Stimulated activated CD4-positive, alpha-beta T cell treated with anti-CD3 and anti-CD28 coated beads, Interleukin-12 subunit alpha, Interleukin-12 subunit beta, amount 100 ng/mL, for 4 hours (primary cell): Measurements from ENCODE around the gene ZNF593.
A peak's percentile ranks its signal among the peaks of the same experiment; 100 is the strongest.

ENCODE experiments used
- DNase-seq: peaks from one replicate; pipeline ENCODE4 v3.0.0-alpha.2; 2020

The ZNF593 gene

GRCh38 chr1:26169669-26170471 is at the start of gene ZNF593:
ZNF593 (plus strand) TSS chr1:26169908; CDS start chr1:26169984, 76 bp downstream.
- peak; percentile 89 for DNase-seq

DNA sequence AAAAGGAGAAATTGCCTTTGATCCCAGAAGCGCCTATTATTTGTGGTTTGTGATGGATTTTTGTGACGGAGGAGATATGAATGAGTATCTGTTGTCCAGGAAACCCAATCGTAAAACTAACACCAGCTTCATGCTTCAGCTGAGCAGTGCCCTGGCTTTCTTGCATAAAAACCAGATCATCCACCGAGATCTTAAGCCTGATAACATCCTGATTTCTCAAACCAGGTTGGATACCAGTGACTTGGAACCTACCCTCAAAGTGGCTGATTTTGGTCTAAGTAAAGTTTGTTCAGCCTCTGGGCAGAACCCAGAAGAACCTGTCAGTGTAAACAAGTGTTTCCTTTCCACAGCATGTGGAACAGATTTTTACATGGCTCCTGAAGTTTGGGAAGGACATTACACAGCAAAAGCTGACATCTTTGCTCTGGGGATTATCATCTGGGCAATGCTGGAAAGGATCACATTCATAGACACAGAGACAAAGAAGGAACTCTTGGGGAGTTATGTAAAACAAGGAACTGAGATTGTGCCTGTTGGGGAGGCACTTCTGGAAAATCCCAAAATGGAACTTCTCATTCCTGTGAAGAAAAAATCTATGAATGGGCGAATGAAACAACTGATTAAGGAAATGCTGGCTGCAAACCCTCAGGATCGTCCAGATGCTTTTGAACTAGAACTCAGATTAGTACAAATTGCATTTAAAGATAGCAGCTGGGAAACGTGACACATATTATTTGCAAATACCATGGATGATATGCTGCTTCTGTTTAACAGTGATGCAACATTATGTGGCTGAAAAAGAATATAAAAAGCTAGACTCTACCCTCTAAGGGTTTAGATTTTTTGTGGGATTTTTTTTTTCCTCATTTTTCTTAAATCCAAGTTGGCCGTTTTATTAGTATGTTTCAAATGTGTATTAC is 47.6 kb upstream of the ZNF593 start:
- DNase-seq = no peak

GRCh38 chr1:26122988-26123973 is 46.4 kb upstream of the ZNF593 start:
- no peak for DNase-seq

DNA sequence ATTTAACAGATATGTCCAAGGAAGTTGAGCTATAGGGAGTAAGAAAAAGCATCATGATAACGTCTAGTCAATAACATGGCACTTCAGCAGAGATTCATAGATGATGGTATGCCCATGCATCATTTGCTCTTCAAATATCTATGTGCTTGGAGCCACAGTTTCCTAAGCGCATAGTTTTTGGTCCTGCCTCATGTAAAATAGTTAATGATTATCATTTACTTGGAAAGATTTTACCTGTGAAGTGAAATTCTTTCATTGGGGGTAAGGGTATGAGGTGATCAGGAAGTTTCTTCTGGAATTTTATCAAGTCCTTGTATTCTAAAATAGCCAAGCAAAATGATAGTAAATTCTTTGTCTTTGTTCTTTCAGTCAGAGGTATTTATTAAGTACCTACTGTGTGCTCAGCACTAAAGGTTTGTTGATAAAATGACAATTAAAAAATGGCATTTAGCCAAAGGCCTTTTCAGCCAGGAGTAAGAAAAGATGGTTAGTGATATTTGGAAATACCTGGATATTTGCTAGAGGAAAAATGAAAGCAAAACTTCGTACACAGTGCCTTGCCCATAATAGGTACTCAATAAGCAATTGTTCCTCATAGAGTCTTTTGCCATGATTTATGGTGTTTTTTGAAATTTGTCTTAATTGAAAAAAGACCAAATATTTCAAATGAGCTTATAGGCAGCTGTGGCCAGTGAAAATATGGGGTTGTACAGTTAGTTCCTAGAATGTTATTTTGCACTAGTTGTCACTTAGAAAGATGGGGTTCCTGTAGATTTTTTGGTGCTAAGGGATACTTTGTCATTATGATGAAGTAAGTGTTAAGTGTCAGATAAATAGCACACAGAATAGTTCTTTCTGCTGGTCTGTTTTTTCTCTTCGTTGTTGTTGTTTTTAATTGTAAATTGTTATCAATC is 45.0 kb upstream of the ZNF593 start:
- no peak for DNase-seq

DNA sequence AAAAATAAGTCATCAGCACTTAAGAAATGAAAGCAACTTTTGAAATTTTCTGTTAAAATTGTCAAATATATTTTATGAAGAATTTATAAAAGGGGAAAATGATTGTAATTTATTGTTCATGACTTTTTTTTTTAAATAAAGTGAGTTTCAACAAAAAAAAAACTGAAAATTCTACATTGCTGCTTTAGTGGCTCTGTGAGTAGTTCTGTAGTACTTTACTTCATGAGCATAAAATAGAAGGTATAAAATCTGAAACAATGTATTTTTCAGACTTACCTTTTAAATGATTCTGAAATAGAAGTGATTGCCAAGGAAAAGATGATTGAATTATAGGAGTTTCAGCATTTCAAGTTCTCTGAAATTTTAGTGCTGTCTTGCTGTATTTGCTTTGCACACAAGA is 44.3 kb upstream of the ZNF593 start:
- DNase-seq = no peak

- DNase-seq = no peak
These were observed 43.8 kb upstream of the ZNF593 start for GRCh38 chr1:26125946-26126320.

DNA sequence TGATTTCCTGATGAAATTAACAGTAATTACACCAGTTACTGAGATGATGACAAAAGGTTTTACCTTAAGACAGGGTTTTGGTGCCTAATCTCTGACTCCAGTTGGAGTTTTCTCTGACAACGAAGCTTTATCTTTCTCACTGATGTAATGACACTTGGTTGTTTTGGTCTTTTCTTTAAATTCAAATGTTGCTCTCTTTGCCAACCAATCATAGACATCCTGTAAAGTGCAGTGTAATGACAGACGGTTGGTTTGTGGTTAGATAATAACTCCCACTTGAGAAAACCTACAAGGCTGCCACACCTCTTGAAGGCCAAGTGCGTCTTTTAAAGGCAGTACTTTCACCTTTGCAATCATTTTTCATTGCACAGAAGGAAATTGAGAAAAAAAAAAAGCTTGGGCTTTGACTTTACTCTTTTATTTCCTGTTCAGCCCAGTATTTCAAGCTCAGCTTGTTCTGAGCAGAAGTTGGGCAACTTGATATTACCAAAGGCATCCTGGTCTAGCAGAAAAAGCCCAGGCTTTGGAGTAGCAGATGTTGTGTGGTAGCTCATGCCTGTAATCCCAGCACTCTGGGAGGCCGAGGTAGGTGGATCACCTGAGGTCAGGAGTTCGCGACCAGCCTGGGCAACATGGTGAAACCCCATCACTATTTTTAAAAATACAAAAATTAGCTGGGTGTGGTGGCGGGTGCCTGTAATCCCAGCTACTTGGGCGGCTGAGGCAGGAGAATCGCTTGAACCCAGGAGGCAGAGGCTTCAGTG is 43.2 kb upstream of the ZNF593 start:
- DNase-seq = no peak

GRCh38 chr1:26127235-26128163 is 42.2 kb upstream of the ZNF593 start:
- no peak for DNase-seq

GRCh38 chr1:26129778-26130177 is 39.9 kb upstream of the ZNF593 start:
- DNase-seq = no peak

DNA sequence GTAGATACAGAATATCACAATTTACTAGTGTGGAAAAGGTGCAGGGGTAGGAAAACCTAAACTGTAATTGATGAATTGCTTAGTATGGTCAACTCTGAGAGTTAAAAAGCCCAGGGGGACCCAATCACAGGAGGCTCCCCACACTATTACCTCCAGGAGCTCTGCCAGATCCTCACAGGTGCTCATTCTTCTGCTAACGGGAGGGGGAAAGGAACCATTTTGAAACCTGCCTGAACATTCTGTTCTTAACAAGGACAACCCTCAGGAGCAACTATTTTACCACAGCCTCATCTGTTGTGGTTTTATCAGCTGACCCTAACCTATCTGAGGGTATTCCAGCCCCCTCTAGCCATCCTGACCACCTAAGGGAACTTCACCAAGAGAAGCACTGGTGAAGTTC is 39.0 kb upstream of the ZNF593 start:
- DNase-seq = no peak

- no peak for DNase-seq
These were observed 37.4 kb upstream of the ZNF593 start for GRCh38 chr1:26132128-26132833.

GRCh38 chr1:26132834-26133167 is 36.9 kb upstream of the ZNF593 start:
- no peak for DNase-seq

- DNase-seq = no peak
These were observed 35.2 kb upstream of the ZNF593 start for GRCh38 chr1:26134466-26134865.

- DNase-seq = no peak
These were observed 30.6 kb upstream of the ZNF593 start for GRCh38 chr1:26138974-26139558.

DNA sequence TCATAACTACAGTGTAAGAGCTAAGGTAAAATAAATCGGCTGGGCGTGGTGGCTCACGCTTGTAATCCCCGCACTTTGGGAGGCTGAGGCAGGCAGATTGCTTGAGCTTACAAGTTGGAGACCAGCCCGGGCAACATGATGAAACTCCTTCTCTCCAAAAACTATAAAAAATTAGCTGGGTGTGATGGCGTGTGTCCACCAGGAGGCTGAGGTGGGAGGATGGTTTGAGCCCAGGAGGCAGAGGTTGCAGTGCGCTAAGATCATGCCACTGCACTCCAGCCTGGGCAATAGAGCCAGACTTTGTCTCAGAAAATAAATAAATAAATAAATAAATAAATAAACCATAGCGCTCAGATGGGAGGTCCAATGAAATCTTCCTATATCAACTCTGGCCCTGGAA is 27.5 kb upstream of the ZNF593 start:
- DNase-seq = no peak

- DNase-seq = peak; percentile 66
These were observed 24.4 kb upstream of the ZNF593 start for GRCh38 chr1:26145041-26145959.

- no peak for DNase-seq
These were observed 23.8 kb upstream of the ZNF593 start for GRCh38 chr1:26145960-26146294.

DNA sequence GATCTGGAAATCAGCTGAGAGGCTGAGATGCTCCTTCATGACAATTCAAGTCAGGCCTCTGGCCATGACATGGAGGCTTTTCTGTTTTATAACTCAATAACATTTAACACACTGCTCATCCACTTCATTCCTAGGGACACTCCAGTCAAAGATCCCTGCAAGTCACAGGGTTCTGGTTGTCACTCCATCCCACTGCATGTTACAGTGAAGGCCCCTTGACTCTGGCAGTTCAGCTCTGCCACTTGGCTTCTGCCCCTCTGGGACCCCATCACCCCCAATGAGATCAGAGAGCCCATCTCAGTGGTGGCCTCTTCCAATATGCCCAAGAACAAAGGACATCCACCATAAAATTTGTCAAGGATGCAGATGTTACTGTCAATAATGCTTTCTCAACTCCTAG is 20.8 kb upstream of the ZNF593 start:
- DNase-seq = no peak
